Esophagus squamous epithelium (tissue), 5 donors: Measurements from ENCODE around the gene UNC79. TPM values are rescaled to one million over a fixed set of nuclear protein-coding genes. Genes with fewer than 3 reads are reported as not detected.
"Not testable (repeated sequence)": the region's sequence is repeated elsewhere in the genome, so short reads cannot be mapped to it uniquely, and the experiment has no call there.

Source experiments
- DNase-seq: peaks from one replicate; lab custom pipeline; 2025; lab: John Stamatoyannopoulos, UW
- H3K27ac ChIP-seq, 4 donors: fragments of 200-600 bp; sonication (generic); one replicate each; pipeline ENCODE4 v1.5.1; 2016 to 2019; ENCODE audit warnings: mild to moderate bottlenecking in 1 of 4
- H3K27me3 ChIP-seq, 4 donors: fragments of 200-600 bp; sonication (generic); 1 replicate in 3 of 4; 2 replicates in 1 of 4; pipeline versions ENCODE4 v1.5.1 to v1.6.0; 2017 to 2021; ENCODE audit warnings: antibody characterized with exemption in 1 of 4
- H3K36me3 ChIP-seq, 3 donors: fragments of 200-600 bp; sonication (generic); one replicate each; pipeline ENCODE4 v1.5.1; 2016 to 2019
- H3K4me1 ChIP-seq, 3 donors: fragments of 200-600 bp; sonication (generic); one replicate each; pipeline ENCODE4 v1.5.1; 2017 to 2019
- H3K4me3 ChIP-seq, 4 donors: fragments of 200-600 bp; sonication (generic); 1 replicate in 3 of 4; 2 replicates in 1 of 4; pipeline ENCODE4 v1.5.1; 2016 to 2019; ENCODE audit warnings: mild to moderate bottlenecking in 2 of 4, moderate library complexity in 1 of 4
- H3K9me3 ChIP-seq, 3 donors: fragments of 200-600 bp; sonication (generic); one replicate each; pipeline ENCODE4 v1.5.1; 2016 to 2019
- POLR2A ChIP-seq, 4 donors: fragments of 450-650 bp; IDR thresholded peaks; one replicate each; pipeline ENCODE4 v1.6.1; 2017; ENCODE audit warnings: antibody characterized with exemption in 4 of 4, mild to moderate bottlenecking in 4 of 4, moderate library complexity in 3 of 4
- WGBS, 2 donors: methylation state at CpG; one replicate each; pipeline ENCODE4 v1.1.5; 2018; 5-methylcytosine and 5-hydroxymethylcytosine counted together
- intact Hi-C: fragments of 100-400 bp; cut with DNase I; formaldehyde crosslinking; loops from one replicate; pipeline ENCODE4 v1.15.0; 2022
- total RNA-seq, 4 donors: library from RNA; depleted of rRNA; stranded (reverse); fragments of >200 nt; gene quantifications; one replicate each; pipeline ENCODE4 v1.1.0, GENCODE V29; 2016
- TF ChIP-seq, protein P1 (sequence below), 6 experiments: fragments of 450-650 bp in 4 of 6; fragments of 200-600 bp in 2 of 6; sonication (generic) in 2 of 6; IDR thresholded peaks; one replicate each; pipeline ENCODE4 v1.5.1; 2016 to 2019; ENCODE audit warnings: antibody characterized with exemption in 6 of 6, mild to moderate bottlenecking in 4 of 6, moderate library complexity in 4 of 6
- donor health status: DM: yes; HTN: yes; CAD: no.

The UNC79 gene
- total RNA-seq, 4 donors from 2014 or later: under 0.01 TPM; not detected in 3

DNA sequence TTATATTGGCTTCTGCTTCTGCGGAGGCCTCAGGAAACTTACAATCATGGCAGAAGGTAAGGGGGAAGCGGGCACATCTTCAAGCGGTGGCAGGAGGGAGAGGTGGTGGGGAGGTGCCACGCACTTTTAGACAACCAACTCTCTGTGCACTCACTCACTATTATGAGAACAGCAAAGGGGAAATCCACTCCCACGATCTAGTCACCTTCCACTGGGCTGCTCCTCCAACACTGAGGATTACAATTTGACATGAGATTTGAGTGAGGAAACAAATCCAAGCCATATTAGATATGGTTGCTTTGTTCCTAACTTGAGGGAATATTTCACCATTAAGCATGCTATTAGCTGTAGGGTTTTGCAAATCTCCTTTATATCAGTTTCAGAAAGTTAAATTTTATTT lies 80.3 kb downstream of the UNC79 start:
- H3K27ac ChIP-seq: no peak overlapping the region
- intact Hi-C loops: no loop called here
- WGBS, 2 donors: 71 to 89% methylated on average over 5 of the region's 5 CpGs

DNA sequence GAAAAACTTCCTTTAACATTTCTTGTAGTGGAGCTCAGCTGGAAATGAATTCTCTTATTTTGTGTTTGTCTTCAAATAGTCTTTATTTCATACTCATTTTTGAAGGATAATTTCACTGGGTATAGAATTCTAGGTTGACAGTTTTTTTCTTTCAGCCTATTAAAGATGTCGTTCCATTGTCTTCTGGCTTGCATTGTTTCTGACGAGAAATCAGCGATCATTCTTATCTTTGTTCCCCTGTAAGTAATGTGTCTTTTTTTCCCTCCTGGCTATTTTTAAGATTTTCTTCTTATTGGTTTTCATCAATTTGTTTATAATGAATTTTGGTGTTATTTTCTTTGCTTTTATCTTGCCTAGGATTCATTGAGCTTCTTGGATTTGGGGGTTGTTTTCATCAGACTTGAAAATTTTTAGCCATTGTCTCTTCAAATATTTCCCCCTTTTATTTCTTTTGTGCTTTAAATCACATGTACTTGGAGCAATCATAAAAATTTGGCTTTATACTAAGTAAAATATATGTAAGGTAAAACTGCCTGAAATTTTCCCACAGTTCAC lies 89.4 kb downstream of the UNC79 start:
- Histone ChIP-seq H3K27me3 (no peaks in the 10 kb centered on the region), H3K36me3 (no peaks in the 10 kb centered on the region), H3K9me3 (peaks cover 0 to 43% (median 12%) of the 10 kb centered on the region in 3 donors), H3K4me1 (no peaks in the 10 kb centered on the region), H3K27ac (no peak overlapping the region), H3K4me3 (no peak overlapping the region)
- no peak for DNase-seq
- WGBS, 2 donors: 89 to 91% methylated on average over 3 of the region's 3 CpGs
- intact Hi-C loops: no loop called here
- TF ChIP-seq, protein P1, sequence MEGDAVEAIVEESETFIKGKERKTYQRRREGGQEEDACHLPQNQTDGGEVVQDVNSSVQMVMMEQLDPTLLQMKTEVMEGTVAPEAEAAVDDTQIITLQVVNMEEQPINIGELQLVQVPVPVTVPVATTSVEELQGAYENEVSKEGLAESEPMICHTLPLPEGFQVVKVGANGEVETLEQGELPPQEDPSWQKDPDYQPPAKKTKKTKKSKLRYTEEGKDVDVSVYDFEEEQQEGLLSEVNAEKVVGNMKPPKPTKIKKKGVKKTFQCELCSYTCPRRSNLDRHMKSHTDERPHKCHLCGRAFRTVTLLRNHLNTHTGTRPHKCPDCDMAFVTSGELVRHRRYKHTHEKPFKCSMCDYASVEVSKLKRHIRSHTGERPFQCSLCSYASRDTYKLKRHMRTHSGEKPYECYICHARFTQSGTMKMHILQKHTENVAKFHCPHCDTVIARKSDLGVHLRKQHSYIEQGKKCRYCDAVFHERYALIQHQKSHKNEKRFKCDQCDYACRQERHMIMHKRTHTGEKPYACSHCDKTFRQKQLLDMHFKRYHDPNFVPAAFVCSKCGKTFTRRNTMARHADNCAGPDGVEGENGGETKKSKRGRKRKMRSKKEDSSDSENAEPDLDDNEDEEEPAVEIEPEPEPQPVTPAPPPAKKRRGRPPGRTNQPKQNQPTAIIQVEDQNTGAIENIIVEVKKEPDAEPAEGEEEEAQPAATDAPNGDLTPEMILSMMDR (IDR thresholded peaks at IDR 0.05): no peak
- TF ChIP-seq POLR2A (IDR thresholded peaks at IDR 0.05): no peak

More for the DNA sequence above, 80.3 kb downstream of the UNC79 start:
- Histone ChIP-seq H3K4me1 (no peaks in the 10 kb centered on the region), H3K27me3 (no peaks in the 10 kb centered on the region), H3K9me3 (no peaks in the 10 kb centered on the region), H3K4me3 (no peak overlapping the region), H3K36me3 (no peaks in the 10 kb centered on the region)
- no peak for DNase-seq
- TF ChIP-seq, protein P1 (IDR thresholded peaks at IDR 0.05): no peak
- TF ChIP-seq POLR2A (IDR thresholded peaks at IDR 0.05): no peak

DNA sequence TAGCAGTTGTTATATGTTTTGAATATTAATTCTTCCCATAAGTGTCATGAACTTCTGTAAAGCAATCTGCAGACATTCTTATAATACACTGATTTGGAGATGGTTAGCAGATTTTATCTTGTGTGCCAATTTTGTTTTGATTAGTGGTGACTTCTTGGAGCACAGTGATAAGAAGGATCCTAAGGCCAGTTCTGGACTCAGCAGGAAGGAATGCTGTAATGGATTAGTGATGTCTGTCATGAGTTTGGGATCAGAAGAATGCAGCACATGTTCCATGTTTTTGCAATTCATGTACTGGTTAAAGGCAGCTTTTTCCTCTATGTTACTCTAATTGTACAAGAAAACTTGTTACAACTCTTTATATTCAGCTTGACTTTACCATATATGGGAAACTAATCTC lies 91.5 kb downstream of the UNC79 start:
- H3K9me3 ChIP-seq: peaks cover 0 to 34% (median 12%) of the 10 kb centered on the region in 3 donors
- H3K4me3 ChIP-seq: no peak overlapping the region
- no peaks in the 10 kb centered on the region for H3K36me3 ChIP-seq
- H3K27ac ChIP-seq: no peak overlapping the region
- intact Hi-C loops: no loop called here
- no peaks in the 10 kb centered on the region for H3K27me3 ChIP-seq
- TF ChIP-seq POLR2A (IDR thresholded peaks at IDR 0.05): no peak
- TF ChIP-seq, protein P1 (IDR thresholded peaks at IDR 0.05): no peak
- no peaks in the 10 kb centered on the region for H3K4me1 ChIP-seq
- no peak for DNase-seq

DNA sequence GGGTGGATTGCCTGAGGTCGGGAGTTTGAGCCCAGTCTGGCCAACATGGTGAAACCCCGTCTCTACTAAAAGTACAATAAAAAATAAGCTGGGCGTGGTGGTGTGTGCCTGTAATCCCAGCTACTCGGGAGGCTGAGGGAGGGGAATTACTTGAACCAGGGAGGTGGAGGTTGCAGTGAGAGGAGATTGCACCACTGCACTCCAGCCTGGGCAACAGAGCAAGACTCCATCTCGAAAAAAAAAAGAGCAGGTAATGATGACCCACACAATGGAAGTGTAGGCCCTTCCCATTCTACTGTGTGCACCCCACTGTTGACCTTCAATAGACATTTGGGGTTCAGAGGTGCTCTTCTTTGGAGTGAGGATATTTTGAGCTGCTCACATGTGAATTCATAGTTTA lies 94.5 kb downstream of the UNC79 start:
- H3K4me3 ChIP-seq, H3K27me3 ChIP-seq, intact Hi-C loops, H3K4me1 ChIP-seq, H3K36me3 ChIP-seq, H3K27ac ChIP-seq, DNase-seq: not testable (repeated sequence)
- WGBS, 2 donors: 79 to 82% methylated on average over 2 to 5 of the region's 5 CpGs
- H3K9me3 ChIP-seq: peaks cover 0 to 17% (median 11%) of the 10 kb centered on the region in 3 donors

DNA sequence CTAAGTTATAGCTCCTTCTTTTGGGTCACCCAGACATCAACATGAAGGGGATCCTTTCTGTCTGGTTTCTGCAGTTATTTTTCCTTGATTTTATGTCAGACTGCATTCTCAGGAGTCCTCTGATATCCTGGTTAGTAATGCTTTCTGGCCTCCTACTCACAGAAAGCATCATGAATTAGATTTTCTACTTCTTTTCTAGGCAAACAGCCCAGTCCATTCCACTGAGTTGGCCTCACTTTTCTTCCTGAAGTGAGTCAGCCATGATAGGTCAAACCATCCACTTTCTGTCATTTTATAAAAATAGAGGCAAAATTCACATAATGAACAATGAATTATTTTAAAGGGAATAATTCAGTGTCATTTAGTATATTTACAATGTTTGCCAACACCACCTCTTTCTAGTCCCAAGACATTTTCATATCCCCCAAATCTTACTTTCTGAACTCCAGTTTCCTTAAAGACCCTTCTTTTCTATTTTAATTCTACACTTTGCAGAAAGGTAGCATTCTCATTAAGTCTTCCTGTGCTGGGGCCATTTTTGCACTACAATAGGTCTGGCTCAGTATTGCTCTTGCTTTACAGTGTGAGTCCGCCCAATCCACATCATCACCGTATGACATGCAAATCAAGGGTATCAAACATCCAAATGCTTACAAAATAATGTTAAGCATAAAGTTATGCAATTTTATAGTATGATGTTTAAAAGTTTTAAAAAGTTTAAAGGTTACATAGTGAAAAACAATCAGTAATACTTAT lies 95.1 kb downstream of the UNC79 start:
- intact Hi-C loops: no loop called here
- Histone ChIP-seq H3K27me3 (peaks cover 0 to 5% (median 0%) of the 10 kb centered on the region in 4 donors), H3K36me3 (no peaks in the 10 kb centered on the region), H3K4me3 (no peak overlapping the region), H3K9me3 (peaks cover 0 to 11% (median 5%) of the 10 kb centered on the region in 3 donors), H3K27ac (no peak overlapping the region), H3K4me1 (no peaks in the 10 kb centered on the region)
- no peak for TF ChIP-seq POLR2A (IDR thresholded peaks at IDR 0.05)
- TF ChIP-seq, protein P1 (IDR thresholded peaks at IDR 0.05): no peak
- WGBS, 2 donors: 94 to 97% methylated on average over 2 of the region's 2 CpGs
- DNase-seq: no peak
